ENCODE results near the gene IL1RAPL2. TPM values are rescaled to one million over a fixed set of nuclear protein-coding genes. Genes with fewer than 3 reads are reported as not detected.
"Not testable (repeated sequence)": the region's sequence is repeated elsewhere in the genome, so short reads cannot be mapped to it uniquely, and the experiment has no call there.

The IL1RAPL2 gene
- total RNA-seq, 1 experiment from 2014 or later: not detected

DNA sequence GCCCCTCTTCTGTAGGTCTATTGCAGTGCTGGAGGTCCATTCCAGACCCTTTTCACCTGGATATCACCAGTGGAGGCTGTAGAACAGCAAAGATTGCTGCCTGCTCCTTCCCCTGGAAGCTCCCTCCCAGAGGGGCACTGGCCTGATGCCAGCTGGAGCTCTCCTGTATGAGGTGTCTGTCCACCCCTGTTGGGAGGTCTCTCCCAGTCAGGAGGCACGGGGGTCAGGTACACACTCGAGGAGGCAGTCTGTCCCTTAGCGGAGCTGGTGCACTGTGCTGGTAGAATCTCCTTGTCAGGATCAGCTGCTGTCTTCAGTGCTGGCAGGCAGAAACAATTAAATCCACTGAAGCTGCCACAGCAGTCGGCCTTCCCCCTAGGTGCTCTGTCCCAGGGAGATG, 276.6 kb downstream of the IL1RAPL2 start:
- no peaks in the 10 kb centered on the region for H3K9me3 ChIP-seq (replicated peaks)
- no peak overlapping the region for H3K27ac ChIP-seq
- H3K4me3 ChIP-seq: no peak overlapping the region
- H3K4me1 ChIP-seq (replicated peaks): no peaks in the 10 kb centered on the region
- H3K36me3 ChIP-seq: no peaks in the 10 kb centered on the region
- H3K27me3 ChIP-seq (replicated peaks): no peaks in the 10 kb centered on the region
- DNase-seq (ENCODE audit: low read depth in 1 of 2, low spot score in 2 of 2): no peak

DNA sequence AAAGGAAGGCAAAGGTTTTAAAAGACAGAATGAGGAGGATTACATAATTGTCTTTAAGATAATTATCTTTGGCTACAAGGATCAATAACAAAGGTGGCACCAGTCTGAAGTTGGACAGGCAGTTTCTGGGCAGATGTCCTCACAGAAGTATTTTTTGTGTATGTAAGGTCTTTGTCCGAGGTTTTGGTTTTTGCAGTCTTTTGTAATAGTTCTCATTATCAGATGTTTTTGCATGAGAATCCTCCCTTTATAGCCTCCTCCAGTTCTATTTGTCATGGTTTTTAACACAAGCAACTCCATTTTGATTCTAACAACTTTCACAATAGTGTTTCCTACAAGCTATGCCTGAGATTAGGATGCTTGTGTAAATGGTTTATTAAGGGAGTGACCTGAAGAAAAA, 286.2 kb downstream of the IL1RAPL2 start:
- H3K36me3 ChIP-seq: no peaks in the 10 kb centered on the region
- H3K27ac ChIP-seq: no peak overlapping the region
- DNase-seq (ENCODE audit: low read depth in 1 of 2, low spot score in 2 of 2): no peak
- H3K27me3 ChIP-seq (replicated peaks): no peaks in the 10 kb centered on the region
- H3K9me3 ChIP-seq (replicated peaks): no peaks in the 10 kb centered on the region
- no peak overlapping the region for H3K4me3 ChIP-seq
- no peaks in the 10 kb centered on the region for H3K4me1 ChIP-seq (replicated peaks)

DNA sequence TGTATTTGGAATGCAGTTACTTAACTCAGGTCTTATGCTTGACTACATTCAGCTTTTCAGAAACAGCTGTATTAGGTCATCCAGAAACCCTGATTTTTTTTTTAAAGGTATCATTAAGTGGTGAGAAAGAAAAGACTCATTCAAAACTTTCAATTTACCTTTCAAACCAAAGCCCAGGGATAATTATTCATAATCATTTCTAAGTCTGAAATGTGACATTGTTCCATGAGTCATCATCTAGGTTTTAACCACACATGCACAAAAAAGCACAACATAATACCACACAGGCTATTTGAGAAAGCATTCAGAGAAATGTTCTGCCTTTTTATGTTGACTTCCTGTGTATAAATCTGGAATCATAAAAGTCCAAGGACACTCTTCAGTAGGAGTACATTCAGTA, 288.2 kb downstream of the IL1RAPL2 start:
- no peak for DNase-seq (ENCODE audit: low read depth in 1 of 2, low spot score in 2 of 2)
- H3K4me1 ChIP-seq (replicated peaks): no peaks in the 10 kb centered on the region
- no peak overlapping the region for H3K27ac ChIP-seq

DNA sequence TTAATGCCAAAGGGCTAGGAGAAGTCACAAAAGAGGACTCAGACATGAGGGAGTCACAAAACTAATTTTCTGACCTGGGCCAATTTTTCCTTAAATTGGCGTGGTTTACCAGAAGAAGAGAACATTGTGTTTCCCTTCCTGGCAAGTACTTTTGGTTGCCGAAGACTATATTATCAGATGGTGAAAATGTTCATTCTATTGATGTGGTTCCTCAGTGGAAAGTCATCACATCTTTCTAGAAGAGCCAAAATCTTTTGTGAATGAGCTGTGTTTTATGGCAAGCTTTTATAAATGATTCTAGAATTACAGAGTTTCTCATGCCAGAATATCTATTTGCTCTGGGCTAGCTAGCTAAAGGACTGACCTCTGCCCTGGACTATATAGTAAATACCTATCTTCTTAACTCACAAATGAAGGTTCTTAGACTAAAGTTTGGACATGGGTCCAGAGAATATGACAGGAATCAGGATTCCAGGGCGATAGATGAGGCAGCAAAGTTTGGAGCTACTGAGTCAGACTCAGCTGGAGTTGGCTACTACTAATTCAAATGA, 288.9 kb downstream of the IL1RAPL2 start:
- H3K27me3 ChIP-seq (replicated peaks): no peaks in the 10 kb centered on the region
- DNase-seq (ENCODE audit: low read depth in 1 of 2, low spot score in 2 of 2): no peak
- H3K9me3 ChIP-seq (replicated peaks): no peaks in the 10 kb centered on the region
- no peaks in the 10 kb centered on the region for H3K36me3 ChIP-seq
- no peak overlapping the region for H3K4me3 ChIP-seq
- H3K4me1 ChIP-seq (replicated peaks): no peaks in the 10 kb centered on the region
- H3K27ac ChIP-seq: no peak overlapping the region

More for the DNA sequence above, 288.2 kb downstream of the IL1RAPL2 start:
- Histone ChIP-seq H3K36me3 (no peaks in the 10 kb centered on the region), H3K4me3 (no peak overlapping the region), H3K27me3 (replicated peaks) (no peaks in the 10 kb centered on the region), H3K9me3 (replicated peaks) (no peaks in the 10 kb centered on the region)

DNA sequence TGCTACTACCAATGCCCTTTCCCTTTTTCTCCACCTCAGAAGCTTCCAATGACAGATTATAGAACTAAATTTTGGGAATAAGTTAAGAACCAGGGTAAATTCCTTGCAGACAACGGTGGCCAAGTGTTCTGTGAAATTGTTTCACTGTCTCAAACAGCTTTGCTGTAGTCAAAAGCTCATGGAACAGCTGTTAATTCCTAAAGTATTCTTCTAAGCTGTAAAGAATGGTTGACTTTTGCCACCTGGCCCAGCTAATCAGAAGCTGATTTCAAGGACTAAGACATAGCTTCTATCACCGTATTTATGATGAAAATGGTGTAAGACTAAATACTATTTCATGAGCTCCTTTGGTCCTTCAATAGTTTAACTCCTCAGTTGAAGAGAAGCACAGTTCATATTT, 297.5 kb downstream of the IL1RAPL2 start:
- H3K36me3 ChIP-seq: no peaks in the 10 kb centered on the region
- no peak overlapping the region for H3K4me3 ChIP-seq
- DNase-seq (ENCODE audit: low read depth in 1 of 2, low spot score in 2 of 2): no peak
- no peaks in the 10 kb centered on the region for H3K4me1 ChIP-seq (replicated peaks)
- H3K27ac ChIP-seq: no peak overlapping the region
- no peaks in the 10 kb centered on the region for H3K9me3 ChIP-seq (replicated peaks)
- no peaks in the 10 kb centered on the region for H3K27me3 ChIP-seq (replicated peaks)

DNA sequence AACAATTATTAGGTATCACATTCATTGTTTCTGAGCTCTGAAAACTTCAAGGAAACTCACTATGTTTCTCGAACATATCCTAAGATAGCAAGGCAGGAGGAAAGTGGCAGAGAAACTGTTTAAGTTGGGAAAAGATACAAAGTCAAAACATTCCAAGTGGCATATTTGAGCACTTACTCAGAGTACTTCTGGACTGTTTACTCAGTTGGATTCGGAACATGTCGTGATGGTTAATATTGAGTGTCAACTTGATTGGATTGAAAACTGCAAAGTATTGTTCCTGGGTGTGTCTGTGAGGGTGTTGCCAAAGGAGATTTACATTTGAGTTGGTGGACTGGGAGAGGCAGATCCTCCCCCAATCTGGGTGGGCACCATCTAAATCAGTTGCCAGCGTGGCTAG, 298.3 kb downstream of the IL1RAPL2 start:
- Histone ChIP-seq H3K27ac (no peak overlapping the region), H3K36me3 (no peaks in the 10 kb centered on the region), H3K27me3 (replicated peaks) (no peaks in the 10 kb centered on the region), H3K4me3 (no peak overlapping the region), H3K4me1 (replicated peaks) (no peaks in the 10 kb centered on the region), H3K9me3 (replicated peaks) (no peaks in the 10 kb centered on the region)
- no peak for DNase-seq (ENCODE audit: low read depth in 1 of 2, low spot score in 2 of 2)

DNA sequence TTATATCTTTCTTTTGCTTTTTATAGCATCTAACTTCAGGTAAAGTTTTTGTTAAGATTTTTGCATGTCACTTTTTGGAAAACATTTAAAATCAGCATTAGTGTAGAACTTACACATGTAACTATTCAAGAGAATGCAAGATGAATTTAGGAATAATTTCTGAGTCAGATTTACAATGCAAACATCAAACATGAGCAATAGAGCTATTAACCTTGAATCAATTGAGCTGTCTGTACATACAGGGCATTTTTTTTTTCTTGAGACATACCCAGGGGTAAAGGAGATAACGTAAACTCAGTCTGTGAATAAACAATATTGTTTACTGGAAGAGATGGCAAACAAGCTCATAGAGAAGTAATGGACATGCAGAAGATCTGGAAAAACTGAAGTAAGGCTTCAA, 311.5 kb downstream of the IL1RAPL2 start:
- Histone ChIP-seq H3K4me3 (no peak overlapping the region), H3K27me3 (replicated peaks) (no peaks in the 10 kb centered on the region), H3K9me3 (replicated peaks) (no peaks in the 10 kb centered on the region), H3K27ac (no peak overlapping the region), H3K4me1 (replicated peaks) (no peaks in the 10 kb centered on the region), H3K36me3 (no peaks in the 10 kb centered on the region)
- DNase-seq (ENCODE audit: low read depth in 1 of 2, low spot score in 2 of 2): no peak

DNA sequence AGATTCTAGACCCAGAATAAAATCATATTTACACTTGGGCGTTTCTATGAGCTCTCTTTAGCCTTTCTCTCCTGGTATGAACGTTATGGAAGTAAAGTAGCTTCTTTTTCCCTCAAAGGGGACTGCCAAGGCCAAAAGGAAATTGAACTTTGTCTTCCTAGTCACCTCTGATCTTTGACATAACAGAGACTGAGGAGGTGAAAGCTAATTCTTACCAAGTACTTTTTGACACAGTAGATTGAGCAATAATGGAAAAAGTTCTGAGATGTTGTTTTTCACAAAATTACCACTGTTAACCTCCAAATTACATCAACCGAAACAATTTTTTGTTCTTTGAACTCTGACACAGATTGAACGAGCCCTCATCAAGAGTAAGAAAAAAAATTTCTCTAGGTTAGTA, 336.1 kb downstream of the IL1RAPL2 start:
- Histone ChIP-seq H3K27me3 (replicated peaks) (no peaks in the 10 kb centered on the region), H3K27ac (no peak overlapping the region), H3K9me3 (replicated peaks) (no peaks in the 10 kb centered on the region), H3K36me3 (no peaks in the 10 kb centered on the region), H3K4me1 (replicated peaks) (no peaks in the 10 kb centered on the region), H3K4me3 (no peak overlapping the region)
- DNase-seq (ENCODE audit: low read depth in 1 of 2, low spot score in 2 of 2): no peak

DNA sequence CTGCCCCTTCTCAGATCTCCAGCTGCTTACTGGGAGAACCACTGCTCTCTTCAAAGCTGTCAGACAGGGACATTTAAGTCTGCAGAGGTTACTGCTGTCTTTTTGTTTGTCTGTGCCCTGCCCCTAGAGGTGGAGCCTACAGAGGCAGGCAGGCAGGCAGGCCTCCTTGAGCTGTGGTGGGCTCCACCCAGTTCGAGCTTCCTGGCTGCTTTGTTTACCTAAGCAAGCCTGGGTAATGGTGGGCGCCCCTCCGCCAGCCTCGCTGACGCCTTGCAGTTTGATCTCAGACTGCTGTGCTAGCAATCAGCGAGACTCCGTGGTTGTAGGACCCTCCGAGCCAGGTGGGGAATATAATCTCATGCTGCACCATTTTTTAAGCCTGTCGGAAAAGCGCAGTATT, 343.7 kb downstream of the IL1RAPL2 start:
- H3K9me3 ChIP-seq (replicated peaks); H3K4me1 ChIP-seq (replicated peaks); DNase-seq (ENCODE audit: low read depth in 1 of 2, low spot score in 2 of 2); H3K27ac ChIP-seq; H3K27me3 ChIP-seq (replicated peaks); H3K4me3 ChIP-seq; H3K36me3 ChIP-seq: not testable (repeated sequence)

DNA sequence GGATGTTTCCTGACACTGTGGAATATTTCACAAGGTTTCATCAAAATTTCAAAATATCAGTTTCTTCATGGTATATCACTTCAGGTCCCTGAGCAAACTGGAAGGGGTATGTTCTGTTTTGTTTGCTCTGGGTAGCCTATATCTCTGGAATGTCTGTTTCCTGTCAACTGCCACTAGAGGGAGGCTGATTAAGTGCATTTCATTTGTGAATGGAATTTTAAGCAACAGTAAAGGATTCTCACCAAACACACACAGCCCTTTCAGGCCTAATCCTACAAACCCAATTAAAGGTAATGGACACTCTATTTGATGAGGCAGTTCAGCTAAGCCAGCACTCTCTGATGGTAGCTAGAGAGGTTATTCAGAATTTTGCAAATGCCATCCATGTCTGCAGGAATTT, 347.3 kb downstream of the IL1RAPL2 start:
- H3K4me1 ChIP-seq (replicated peaks): no peaks in the 10 kb centered on the region
- DNase-seq (ENCODE audit: low read depth in 1 of 2, low spot score in 2 of 2): no peak
- no peak overlapping the region for H3K4me3 ChIP-seq
- H3K27me3 ChIP-seq (replicated peaks): no peaks in the 10 kb centered on the region
- no peaks in the 10 kb centered on the region for H3K9me3 ChIP-seq (replicated peaks)
- H3K36me3 ChIP-seq: no peaks in the 10 kb centered on the region
- H3K27ac ChIP-seq: no peak overlapping the region

DNA sequence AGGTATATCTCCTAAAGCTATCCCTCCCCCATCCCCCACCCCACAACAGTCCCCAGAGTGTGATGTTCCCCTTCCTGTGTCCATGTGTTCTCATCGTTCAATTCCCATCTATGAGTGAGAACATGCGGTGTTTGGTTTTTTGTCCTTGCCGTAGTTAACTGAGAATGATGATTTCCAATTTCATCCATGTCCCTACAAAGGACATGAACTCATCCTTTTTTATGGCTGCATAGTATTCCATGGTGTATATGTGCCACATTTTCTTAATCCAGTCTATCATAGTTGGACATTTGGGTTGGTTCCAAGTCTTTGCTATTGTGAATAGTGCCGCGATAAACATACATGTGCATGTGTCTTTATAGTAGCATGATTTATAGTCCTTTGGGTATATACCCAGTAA, 348.7 kb downstream of the IL1RAPL2 start:
- H3K27ac ChIP-seq; H3K27me3 ChIP-seq (replicated peaks); DNase-seq (ENCODE audit: low read depth in 1 of 2, low spot score in 2 of 2); H3K4me3 ChIP-seq; H3K4me1 ChIP-seq (replicated peaks); H3K36me3 ChIP-seq; H3K9me3 ChIP-seq (replicated peaks): not testable (repeated sequence)

DNA sequence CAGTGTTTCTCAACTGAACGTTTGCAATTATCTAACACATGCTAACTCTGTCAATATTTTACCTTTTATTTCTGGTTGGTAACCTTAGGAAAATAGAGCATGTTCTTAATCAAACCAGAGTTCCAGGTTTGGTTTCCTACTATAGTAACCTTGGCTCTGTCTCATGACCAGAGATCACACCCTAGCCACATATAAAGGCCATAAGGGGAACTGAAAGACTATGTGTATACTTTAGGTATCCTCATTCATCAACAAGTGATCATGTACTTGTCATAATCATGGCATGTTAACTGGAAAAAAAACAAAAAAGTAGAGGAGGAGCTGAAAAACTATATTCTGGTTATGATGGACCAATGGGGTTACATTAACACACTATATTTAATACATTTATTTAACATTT, 352.1 kb downstream of the IL1RAPL2 start:
- H3K4me1 ChIP-seq (replicated peaks): no peaks in the 10 kb centered on the region
- H3K27me3 ChIP-seq (replicated peaks): no peaks in the 10 kb centered on the region
- no peaks in the 10 kb centered on the region for H3K36me3 ChIP-seq
- no peak overlapping the region for H3K4me3 ChIP-seq
- H3K27ac ChIP-seq: no peak overlapping the region
- DNase-seq (ENCODE audit: low read depth in 1 of 2, low spot score in 2 of 2): no peak
- no peaks in the 10 kb centered on the region for H3K9me3 ChIP-seq (replicated peaks)

DNA sequence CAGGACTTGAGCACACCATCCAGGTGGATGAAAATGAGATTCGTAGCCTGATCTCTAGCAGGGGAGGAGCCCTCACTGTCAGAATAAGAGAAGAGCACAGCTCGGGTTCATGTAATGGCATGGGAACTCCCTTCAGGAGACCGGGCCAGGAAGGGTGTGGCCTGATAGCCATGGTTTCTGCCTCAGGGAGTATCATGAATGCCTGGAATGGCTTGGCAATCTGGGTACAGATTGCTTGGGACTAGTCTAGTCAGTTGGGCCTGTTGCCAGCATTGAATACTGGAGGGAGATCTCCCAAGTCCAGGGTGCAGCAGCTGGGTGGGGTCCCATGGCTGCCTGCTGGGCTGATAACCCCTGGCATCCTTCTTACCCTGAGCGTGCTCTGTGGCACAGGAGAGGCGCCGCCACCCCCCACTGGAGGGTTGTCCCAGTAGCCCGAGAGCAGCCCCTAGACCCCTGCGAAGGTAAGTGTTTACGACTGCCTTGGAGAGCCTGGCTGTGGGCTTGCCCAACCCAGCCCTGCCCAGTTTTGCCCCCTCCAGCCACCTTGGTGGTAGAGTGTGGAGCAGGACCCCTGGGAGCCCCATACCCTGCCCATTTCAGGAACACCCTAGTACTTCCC, 355.7 kb downstream of the IL1RAPL2 start:
- no peaks in the 10 kb centered on the region for H3K36me3 ChIP-seq
- H3K4me1 ChIP-seq (replicated peaks): no peaks in the 10 kb centered on the region
- no peak overlapping the region for H3K27ac ChIP-seq
- H3K4me3 ChIP-seq: no peak overlapping the region
- DNase-seq (ENCODE audit: low read depth in 1 of 2, low spot score in 2 of 2): peak in 1 of 2 experiments; percentile 19
- H3K9me3 ChIP-seq (replicated peaks): no peaks in the 10 kb centered on the region
- no peaks in the 10 kb centered on the region for H3K27me3 ChIP-seq (replicated peaks)

DNA sequence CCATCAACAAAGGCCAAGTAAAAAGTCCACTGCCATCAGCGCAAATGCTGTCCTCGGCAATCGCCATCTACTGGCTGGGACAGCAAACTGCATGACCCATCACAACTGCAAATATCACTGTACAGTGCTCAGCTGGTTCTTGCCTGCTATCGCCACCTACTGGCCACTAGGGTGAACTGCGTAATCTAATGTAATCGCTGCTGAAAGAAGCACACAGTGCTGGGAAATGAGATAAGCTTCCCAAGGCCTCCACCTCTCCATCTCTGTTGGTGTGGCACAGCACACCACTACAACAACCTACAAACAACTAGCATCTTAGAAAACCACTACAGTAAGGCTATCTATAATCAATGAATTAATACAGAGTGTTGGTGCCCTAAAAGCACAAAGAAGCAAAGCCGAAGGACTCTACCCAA, 356.2 kb downstream of the IL1RAPL2 start:
- Histone ChIP-seq H3K36me3 (no peaks in the 10 kb centered on the region), H3K27me3 (replicated peaks) (no peaks in the 10 kb centered on the region), H3K4me3 (no peak overlapping the region), H3K4me1 (replicated peaks) (no peaks in the 10 kb centered on the region), H3K27ac (no peak overlapping the region), H3K9me3 (replicated peaks) (no peaks in the 10 kb centered on the region)
- DNase-seq (ENCODE audit: low read depth in 1 of 2, low spot score in 2 of 2): peak; percentile 19 to 59

DNA sequence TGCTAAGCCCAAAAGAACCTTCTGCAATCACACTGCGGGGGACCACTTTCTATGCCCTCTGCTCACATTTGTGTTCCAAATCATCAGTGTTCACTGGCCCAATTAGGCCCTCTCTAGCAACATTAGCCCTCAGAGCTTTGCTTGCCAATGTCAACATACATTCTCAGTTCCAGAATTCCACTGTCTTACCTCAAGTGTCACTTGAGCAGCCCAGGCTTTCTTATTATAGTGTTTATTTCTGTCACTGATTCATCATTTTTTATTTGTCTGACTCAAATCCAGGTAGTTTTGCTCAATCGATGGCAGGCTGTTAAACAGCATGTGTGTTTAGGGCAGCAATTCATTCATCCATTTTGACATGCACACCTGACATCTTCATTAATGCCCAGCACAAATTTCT, 363.3 kb downstream of the IL1RAPL2 start:
- Histone ChIP-seq H3K36me3 (no peaks in the 10 kb centered on the region), H3K4me3 (no peak overlapping the region), H3K27me3 (replicated peaks) (no peaks in the 10 kb centered on the region), H3K27ac (no peak overlapping the region), H3K4me1 (replicated peaks) (no peaks in the 10 kb centered on the region), H3K9me3 (replicated peaks) (no peaks in the 10 kb centered on the region)
- no peak for DNase-seq (ENCODE audit: low read depth in 1 of 2, low spot score in 2 of 2)

Measured in SJSA1 (cell line).